Activated T-cell treated with anti-CD3 and anti-CD28 coated beads, Interleukin-2, amount 50 U/mL, for 4 hours (primary cell): Measurements from ENCODE around the gene MICB. TPM values are rescaled to one million over a fixed set of nuclear protein-coding genes. Genes with fewer than 3 reads are reported as not detected.

ENCODE experiments used
- ATAC-seq, 2 donors: fragments of 200-7000 bp; cut with Tn5 transposase; one replicate each; pipeline ENCODE4 v1.10.0; 2021
- DNase-seq: peaks from one replicate; pipeline ENCODE4 v3.0.0-alpha.2; 2020
- H3K27me3 Mint-ChIP-seq: one replicate; pipeline ENCODE4 v1.8.0; 2021; ENCODE audit warnings: low read depth, mixed read lengths
- H3K36me3 Mint-ChIP-seq: one replicate; pipeline ENCODE4 v1.8.0; 2022; ENCODE audit warnings: mixed read lengths; ENCODE audit not compliant: insufficient read depth
- H3K4me1 Mint-ChIP-seq: one replicate; pipeline ENCODE4 v1.8.0; 2021; ENCODE audit warnings: low read depth, mixed read lengths
- H3K4me3 Mint-ChIP-seq: one replicate; pipeline ENCODE4 v1.8.0; 2021; ENCODE audit warnings: mild to moderate bottlenecking, moderate library complexity, mixed read lengths
- H3K9me3 Mint-ChIP-seq: one replicate; pipeline ENCODE4 v1.8.0; 2021; ENCODE audit warnings: mixed read lengths
- total RNA-seq, 3 donors: library from RNA; stranded (reverse); gene quantifications; one replicate each; pipeline ENCODE4 v1.2.1, GENCODE V29; 2021

MICB gene
- total RNA-seq, 3 donors from 2014 or later, result 11.3 to 14.9 (median 12.5) TPM

DNA sequence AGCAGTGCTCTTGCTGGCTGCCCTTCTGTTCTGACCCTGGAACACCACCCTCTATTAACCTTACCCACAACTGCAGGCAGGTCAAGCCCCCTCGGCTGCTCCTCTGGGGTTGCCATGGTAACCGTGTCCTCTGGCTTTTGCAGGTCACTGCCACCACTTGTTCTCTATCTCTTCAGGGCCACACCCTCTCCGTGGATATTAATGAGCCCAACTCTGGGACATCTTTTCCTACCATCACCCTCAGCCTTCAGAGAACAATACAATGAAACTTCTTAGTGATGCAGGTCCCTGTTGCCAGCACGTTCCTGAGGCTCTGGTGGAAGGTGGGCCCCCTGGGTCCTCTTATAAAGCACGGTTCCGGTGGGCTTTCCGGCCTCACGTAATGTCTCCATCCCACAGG is 30.8 kb upstream of the MICB start:
- ATAC-seq (no peak), DNase-seq (no peak)
- H3K36me3 Mint-ChIP-seq, result peaks cover 35% of the 10 kb centered on the region
- peaks cover 91% of the 10 kb centered on the region for H3K4me1 Mint-ChIP-seq
- H3K4me3 Mint-ChIP-seq, result peak overlapping the region; percentile 100
- no peaks in the 10 kb centered on the region for H3K9me3 Mint-ChIP-seq
- no peaks in the 10 kb centered on the region for H3K27me3 Mint-ChIP-seq

DNA sequence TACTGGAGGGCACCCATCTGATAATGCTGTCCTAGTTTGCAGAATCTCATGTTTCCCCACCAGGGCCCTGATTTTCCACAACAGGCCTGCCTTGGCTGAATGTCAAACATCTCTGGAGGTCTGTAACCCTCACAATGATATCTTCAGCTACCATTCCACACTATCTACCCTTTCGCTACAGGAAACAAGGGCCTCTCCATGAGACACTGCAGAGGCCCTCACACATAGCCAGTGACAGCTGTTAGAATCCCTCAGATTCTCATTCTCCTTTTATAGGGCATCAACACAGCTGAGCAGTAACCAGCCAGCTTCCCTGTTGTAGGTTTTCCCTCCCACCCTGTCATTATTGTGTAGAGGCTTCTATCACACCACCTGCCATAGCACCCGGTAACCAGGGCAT is 29.6 kb upstream of the MICB start:
- Mint-ChIP-seq H3K27me3 (no peaks in the 10 kb centered on the region), H3K4me3 (no peak overlapping the region), H3K4me1 (peaks cover 93% of the 10 kb centered on the region), H3K36me3 (peaks cover 35% of the 10 kb centered on the region), H3K9me3 (no peaks in the 10 kb centered on the region)
- no peak for DNase-seq
- no peak for ATAC-seq

- Mint-ChIP-seq H3K36me3 (peaks cover 23% of the 10 kb centered on the region), H3K4me1 (peaks cover 93% of the 10 kb centered on the region), H3K27me3 (no peaks in the 10 kb centered on the region), H3K4me3 (no peak overlapping the region), H3K9me3 (no peaks in the 10 kb centered on the region)
- DNase-seq (no peak), ATAC-seq (no peak)
These were observed 27.1 kb upstream of the MICB start for GRCh38 chr6:31470801-31471200.

DNA sequence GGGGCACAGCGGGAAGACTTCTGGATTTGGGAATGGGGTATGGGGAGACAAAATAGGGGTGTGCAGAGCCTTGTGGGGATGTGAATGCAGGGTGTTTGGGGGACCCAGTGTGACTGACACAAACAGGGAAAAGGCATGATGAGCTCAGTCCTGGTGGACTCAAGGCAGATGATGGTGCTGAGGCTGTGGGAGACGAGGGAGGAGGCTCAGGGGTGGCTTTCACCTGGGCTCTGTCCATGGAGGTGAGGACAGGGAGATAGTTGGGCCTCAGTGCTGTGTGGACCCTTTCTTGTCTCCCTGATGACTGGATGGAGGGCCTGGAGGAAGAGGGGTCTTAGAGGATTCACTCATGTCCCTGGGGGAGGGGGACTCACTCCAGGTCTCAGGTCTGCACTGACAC is 26.2 kb upstream of the MICB start:
- Mint-ChIP-seq H3K36me3 (peaks cover 23% of the 10 kb centered on the region), H3K9me3 (no peaks in the 10 kb centered on the region), H3K4me3 (no peak overlapping the region), H3K4me1 (peaks cover 84% of the 10 kb centered on the region), H3K27me3 (no peaks in the 10 kb centered on the region)
- ATAC-seq (peak in 1 of 2 donors; percentile 24), DNase-seq (no peak)

- Mint-ChIP-seq H3K36me3 (peaks cover 17% of the 10 kb centered on the region), H3K4me3 (no peak overlapping the region), H3K4me1 (peaks cover 79% of the 10 kb centered on the region), H3K27me3 (no peaks in the 10 kb centered on the region), H3K9me3 (no peaks in the 10 kb centered on the region)
- peak; percentile 39 to 71 for ATAC-seq
- no peak for DNase-seq
These were observed 25.7 kb upstream of the MICB start for GRCh38 chr6:31472259-31472658.

GRCh38 chr6:31473244-31473643 is 24.7 kb upstream of the MICB start:
- Mint-ChIP-seq H3K36me3 (peaks cover 12% of the 10 kb centered on the region), H3K4me1 (peaks cover 69% of the 10 kb centered on the region), H3K9me3 (no peaks in the 10 kb centered on the region), H3K27me3 (no peaks in the 10 kb centered on the region), H3K4me3 (no peak overlapping the region)
- no peak for ATAC-seq
- no peak for DNase-seq

- DNase-seq (no peak), ATAC-seq (no peak)
- H3K4me1 Mint-ChIP-seq, result peaks cover 62% of the 10 kb centered on the region
- H3K4me3 Mint-ChIP-seq, result no peak overlapping the region
- no peaks in the 10 kb centered on the region for H3K9me3 Mint-ChIP-seq
- H3K36me3 Mint-ChIP-seq, result peaks cover 12% of the 10 kb centered on the region
- H3K27me3 Mint-ChIP-seq, result no peaks in the 10 kb centered on the region
These were observed 23.9 kb upstream of the MICB start for GRCh38 chr6:31473780-31474761.

GRCh38 chr6:31474871-31475286 is 23.1 kb upstream of the MICB start:
- DNase-seq, result no peak
- peaks cover 10% of the 10 kb centered on the region for H3K36me3 Mint-ChIP-seq
- H3K4me3 Mint-ChIP-seq, result no peak overlapping the region
- no peaks in the 10 kb centered on the region for H3K9me3 Mint-ChIP-seq
- no peak for ATAC-seq
- H3K4me1 Mint-ChIP-seq, result peaks cover 54% of the 10 kb centered on the region
- no peaks in the 10 kb centered on the region for H3K27me3 Mint-ChIP-seq

- no peaks in the 10 kb centered on the region for H3K27me3 Mint-ChIP-seq
- H3K4me3 Mint-ChIP-seq, result no peak overlapping the region
- H3K4me1 Mint-ChIP-seq, result peaks cover 36% of the 10 kb centered on the region
- DNase-seq, result no peak
- H3K36me3 Mint-ChIP-seq, result peaks cover 4% of the 10 kb centered on the region
- ATAC-seq, result no peak
- H3K9me3 Mint-ChIP-seq, result no peaks in the 10 kb centered on the region
These were observed 21.3 kb upstream of the MICB start for GRCh38 chr6:31476515-31477139.

- ATAC-seq, result no peak
- H3K27me3 Mint-ChIP-seq, result no peaks in the 10 kb centered on the region
- no peaks in the 10 kb centered on the region for H3K9me3 Mint-ChIP-seq
- no peak for DNase-seq
- H3K4me1 Mint-ChIP-seq, result peaks cover 27% of the 10 kb centered on the region
- no peak overlapping the region for H3K4me3 Mint-ChIP-seq
- peaks cover 2% of the 10 kb centered on the region for H3K36me3 Mint-ChIP-seq
These were observed 20.4 kb upstream of the MICB start for GRCh38 chr6:31477521-31477920.

GRCh38 chr6:31478186-31478950 is 19.6 kb upstream of the MICB start:
- no peaks in the 10 kb centered on the region for H3K27me3 Mint-ChIP-seq
- H3K9me3 Mint-ChIP-seq, result no peaks in the 10 kb centered on the region
- no peak for ATAC-seq
- peaks cover 2% of the 10 kb centered on the region for H3K36me3 Mint-ChIP-seq
- no peak overlapping the region for H3K4me3 Mint-ChIP-seq
- peaks cover 20% of the 10 kb centered on the region for H3K4me1 Mint-ChIP-seq
- DNase-seq, result no peak

DNA sequence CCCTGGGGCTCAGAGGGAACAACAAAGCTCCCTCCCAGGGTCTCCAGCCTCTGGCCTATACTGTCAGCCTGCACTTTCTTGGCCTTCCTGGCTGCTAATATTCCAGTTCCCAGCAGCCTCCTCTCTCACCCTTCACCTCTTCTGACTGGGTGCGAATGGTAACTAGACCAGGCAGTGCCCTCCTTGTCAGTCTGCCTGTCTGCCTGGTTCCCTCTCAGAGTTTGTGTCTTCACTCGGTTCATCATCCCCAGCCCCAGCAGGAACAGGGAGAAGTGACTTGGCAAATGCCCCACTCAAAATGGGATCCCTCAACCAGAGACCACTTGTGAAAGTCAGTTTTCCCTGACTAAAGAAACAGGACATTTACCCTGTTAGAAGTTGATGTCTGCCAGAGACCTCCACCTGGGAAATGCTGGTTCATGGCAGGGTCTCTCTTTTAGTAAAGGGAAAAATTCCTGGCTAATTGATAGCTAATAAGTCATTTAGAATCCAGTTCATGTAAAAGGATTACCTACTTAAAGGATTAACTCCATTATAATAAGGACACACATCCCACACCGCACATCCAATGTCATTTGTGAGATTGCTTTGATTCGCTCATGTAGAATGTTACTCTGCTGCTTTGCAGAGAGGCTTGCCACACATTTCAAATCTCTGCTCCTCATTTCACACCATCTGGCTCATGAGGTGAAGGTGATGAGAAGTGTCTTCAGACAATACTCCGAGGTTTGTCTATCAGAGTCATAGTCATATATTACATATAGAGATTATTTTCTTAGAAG is 18.6 kb upstream of the MICB start:
- no peak overlapping the region for H3K4me3 Mint-ChIP-seq
- DNase-seq (no peak), ATAC-seq (no peak)
- H3K36me3 Mint-ChIP-seq, result no peaks in the 10 kb centered on the region
- no peaks in the 10 kb centered on the region for H3K9me3 Mint-ChIP-seq
- peaks cover 11% of the 10 kb centered on the region for H3K4me1 Mint-ChIP-seq
- no peaks in the 10 kb centered on the region for H3K27me3 Mint-ChIP-seq

DNA sequence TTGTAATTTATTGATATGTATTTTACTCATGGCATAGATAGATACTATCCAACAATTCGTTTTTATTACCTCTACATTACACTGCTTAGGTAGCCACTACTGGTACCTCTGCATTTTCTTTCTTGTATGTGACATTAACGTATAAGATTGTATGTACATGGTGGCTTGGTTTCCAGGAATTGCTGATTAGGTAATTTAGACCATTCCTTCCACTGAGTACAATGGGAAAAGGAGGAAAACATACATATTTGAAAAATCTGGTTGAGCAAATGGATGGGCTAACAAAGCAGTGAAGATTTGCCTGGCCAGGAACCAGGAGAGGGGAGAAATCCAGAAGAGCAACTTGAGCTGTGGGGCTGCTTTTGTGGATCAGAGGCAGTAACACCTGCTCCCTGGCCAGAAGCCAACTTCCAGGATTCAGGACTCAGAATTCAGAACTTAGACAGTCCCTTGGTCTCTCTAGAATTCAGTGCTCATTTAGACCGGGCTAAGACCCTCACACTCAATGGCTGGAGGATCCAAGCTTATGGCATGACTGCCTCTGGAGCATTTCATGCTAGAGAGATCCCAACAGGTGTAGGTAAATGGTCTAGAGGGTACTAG is 17.9 kb upstream of the MICB start:
- ATAC-seq, result no peak
- DNase-seq, result no peak
- Mint-ChIP-seq H3K4me1 (peaks cover 4% of the 10 kb centered on the region), H3K9me3 (no peaks in the 10 kb centered on the region), H3K27me3 (no peaks in the 10 kb centered on the region), H3K4me3 (no peak overlapping the region), H3K36me3 (no peaks in the 10 kb centered on the region)
